ENCODE data around the gene ATRAID.
A peak's percentile ranks its signal among the peaks of the same experiment; 100 is the strongest.

The ATRAID gene

DNA sequence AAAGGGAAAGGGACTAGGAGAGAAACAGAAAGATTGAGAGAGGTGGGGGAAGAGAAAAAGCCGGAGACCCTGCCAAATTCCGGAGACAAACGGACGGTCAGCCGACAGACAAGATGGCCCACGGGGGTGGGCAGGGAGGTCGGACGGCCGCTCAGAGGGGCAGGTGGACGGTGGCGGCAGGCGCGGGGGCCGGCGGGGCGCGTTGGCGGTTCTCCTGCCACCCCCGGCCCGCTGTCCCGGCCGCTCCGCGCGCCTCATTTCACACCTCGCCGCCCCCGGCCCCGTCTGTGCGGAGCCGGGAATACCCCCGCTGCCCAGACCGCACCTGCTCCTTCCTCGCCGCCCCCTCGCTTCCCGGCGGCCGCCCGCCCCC is 50.1 kb downstream of the ATRAID start:
- Histone ChIP-seq H3K4me3 (ENCODE audit: low read length) (no peak overlapping the region), H3K4me2 (ENCODE audit: low read length) (peak overlapping the region; percentile 83), H3K4me1 (ENCODE audit: control insufficient read depth, insufficient read depth, low read length) (peaks cover 31% of the 10 kb centered on the region), H3K9me3 (replicated peaks; ENCODE audit: low read length) (no peaks in the 10 kb centered on the region), H3K9ac (ENCODE audit: low read depth, low read length) (no peak overlapping the region), H3K27me3 (ENCODE audit: control insufficient read depth, insufficient read depth, low read length) (peaks cover 82% of the 10 kb centered on the region), H3K36me3 (ENCODE audit: insufficient read depth, low read length) (no peaks in the 10 kb centered on the region)

DNA sequence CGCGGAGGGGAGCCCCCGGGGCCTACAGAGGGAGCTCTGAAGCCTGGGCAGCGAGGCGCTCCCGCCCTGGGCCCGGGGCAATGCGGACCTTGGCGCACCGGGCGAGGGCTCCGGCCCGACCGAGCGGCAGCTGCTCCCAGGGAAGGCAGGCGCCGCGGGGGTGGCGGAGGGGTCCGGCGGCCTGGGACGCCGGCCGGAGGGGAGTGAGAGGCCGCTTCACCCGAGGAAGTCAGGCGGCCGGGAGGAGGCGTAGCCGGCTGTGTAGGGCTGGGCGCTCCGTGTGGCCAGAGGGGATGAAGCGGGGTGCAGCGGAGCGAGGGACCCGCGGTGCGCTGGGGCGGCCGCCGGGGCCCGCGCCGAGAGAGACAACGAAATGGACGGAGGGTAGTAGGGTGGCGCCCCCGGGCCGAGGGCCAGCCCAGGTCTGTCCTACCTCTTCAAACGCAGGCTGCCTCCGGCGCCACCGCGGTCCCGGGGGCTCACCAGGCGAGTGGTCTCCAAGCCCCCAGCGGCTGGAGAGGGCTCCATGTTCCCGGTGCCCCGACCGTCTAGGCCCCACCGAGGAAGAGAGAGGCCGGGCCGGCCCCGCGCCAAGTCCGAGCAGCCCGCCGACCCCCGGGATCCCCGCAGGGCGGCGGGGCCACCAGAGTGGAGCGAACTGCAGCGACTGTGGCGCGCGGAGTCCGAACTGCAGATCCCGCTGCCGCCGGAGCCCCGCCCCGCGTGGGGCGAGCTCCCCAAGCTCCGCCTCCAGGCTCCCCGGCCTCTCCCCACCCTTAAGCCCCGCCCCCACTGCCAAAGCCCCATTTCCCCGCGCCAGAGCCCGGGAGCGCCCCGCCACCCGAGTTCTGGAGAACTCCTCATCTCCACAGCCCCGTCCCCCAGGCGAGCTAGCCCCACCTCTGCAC is 50.8 kb downstream of the ATRAID start, which contains the start of gene SLC30A3:
SLC30A3 (minus strand) TSS at position 669 of the 908 bp plus-strand sequence; CDS start at position 528, 141 bp downstream.
- H3K4me1 ChIP-seq (ENCODE audit: control insufficient read depth, insufficient read depth, low read length): peaks cover 29% of the 10 kb centered on the region
- peak within 1 kb of the TSS; percentile 63 for H3K4me3 ChIP-seq (ENCODE audit: low read length)
- no peaks in the 10 kb centered on the region for H3K36me3 ChIP-seq (ENCODE audit: insufficient read depth, low read length)
- H3K4me2 ChIP-seq (ENCODE audit: low read length): peak within 1 kb of the TSS; percentile 88
- H3K9ac ChIP-seq (ENCODE audit: low read depth, low read length): no peak within 1 kb of the TSS
- H3K27me3 ChIP-seq (ENCODE audit: control insufficient read depth, insufficient read depth, low read length): peaks cover 83% of the 10 kb centered on the region
- H3K9me3 ChIP-seq (replicated peaks; ENCODE audit: low read length): no peaks in the 10 kb centered on the region

- Histone ChIP-seq H3K4me3 (ENCODE audit: low read length) (peak overlapping the region; percentile 63), H3K27me3 (ENCODE audit: control insufficient read depth, insufficient read depth, low read length) (peaks cover 86% of the 10 kb centered on the region), H3K36me3 (ENCODE audit: insufficient read depth, low read length) (no peaks in the 10 kb centered on the region), H3K4me1 (ENCODE audit: control insufficient read depth, insufficient read depth, low read length) (peaks cover 29% of the 10 kb centered on the region), H3K9me3 (replicated peaks; ENCODE audit: low read length) (no peaks in the 10 kb centered on the region), H3K9ac (ENCODE audit: low read depth, low read length) (no peak overlapping the region), H3K4me2 (ENCODE audit: low read length) (peak overlapping the region; percentile 88)
Measured at GRCh38 chr2:27263287-27264252, 51.7 kb downstream of the ATRAID start.

DNA sequence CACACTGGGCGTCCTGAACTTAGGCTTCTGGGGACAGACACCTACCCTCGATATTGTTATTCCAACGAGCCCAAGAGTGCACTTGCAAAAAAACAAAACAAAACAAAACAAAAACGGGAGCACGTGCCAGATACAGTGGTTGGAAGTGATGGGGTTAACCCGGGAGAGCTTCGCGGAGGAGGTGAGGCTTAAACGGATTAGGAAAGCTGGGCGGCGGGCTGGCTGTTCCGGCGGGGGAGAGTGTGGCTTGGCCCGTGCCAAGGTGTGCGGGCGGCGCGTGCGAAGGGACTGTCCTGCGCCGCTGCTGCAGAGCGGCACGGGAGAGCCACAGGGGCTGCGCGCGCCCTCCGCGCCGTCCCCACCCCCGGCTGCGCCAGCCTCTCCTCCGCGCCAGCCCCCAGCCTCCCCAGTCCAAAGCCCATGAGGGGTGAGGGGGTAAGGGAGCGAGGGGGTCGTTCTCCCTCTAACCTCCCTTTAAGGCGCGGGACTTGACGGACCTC is 52.5 kb downstream of the ATRAID start:
- Histone ChIP-seq H3K36me3 (ENCODE audit: insufficient read depth, low read length) (no peaks in the 10 kb centered on the region), H3K4me2 (ENCODE audit: low read length) (peak overlapping the region; percentile 88), H3K9me3 (replicated peaks; ENCODE audit: low read length) (no peaks in the 10 kb centered on the region), H3K27me3 (ENCODE audit: control insufficient read depth, insufficient read depth, low read length) (peaks cover 84% of the 10 kb centered on the region), H3K4me3 (ENCODE audit: low read length) (peak overlapping the region; percentile 62), H3K4me1 (ENCODE audit: control insufficient read depth, insufficient read depth, low read length) (peaks cover 29% of the 10 kb centered on the region), H3K9ac (ENCODE audit: low read depth, low read length) (no peak overlapping the region)

DNA sequence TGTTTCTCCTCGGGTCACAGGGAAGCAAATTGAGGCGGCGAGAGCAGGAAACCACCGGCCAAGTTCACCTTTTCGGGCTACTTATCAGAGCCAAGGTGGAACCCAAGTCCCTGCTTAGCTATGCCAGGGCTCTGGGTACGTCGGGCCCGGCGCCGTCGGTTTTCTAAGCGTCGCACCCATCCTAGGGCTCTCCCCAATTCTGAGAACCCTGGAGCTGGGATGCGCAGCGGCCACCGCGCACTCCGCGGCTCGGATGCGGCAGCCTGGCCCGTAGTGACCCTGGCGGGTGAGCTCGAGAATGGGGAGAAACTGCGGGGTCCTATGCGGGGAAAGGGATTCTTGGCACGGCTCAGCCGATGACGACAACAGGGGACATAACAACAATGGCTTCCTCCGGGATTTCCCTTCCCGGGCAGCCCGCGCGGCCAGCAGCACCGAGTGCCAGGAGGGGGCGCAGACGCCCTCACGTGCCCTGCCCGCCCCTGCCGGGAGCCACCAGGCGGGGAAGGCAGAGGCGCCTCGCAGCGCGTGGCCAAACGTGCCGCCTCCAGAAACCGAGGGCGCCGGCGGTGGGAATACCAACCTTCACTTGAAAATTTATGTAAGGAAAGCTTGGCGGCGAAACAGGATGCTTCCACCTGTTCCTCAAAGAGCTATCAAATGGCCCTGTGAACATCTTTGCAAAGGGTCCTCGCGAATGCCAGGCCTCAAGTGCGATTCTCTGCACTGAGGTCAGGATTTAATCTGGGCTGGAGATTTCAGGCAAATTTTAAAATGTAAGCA is 53.1 kb downstream of the ATRAID start:
- Histone ChIP-seq H3K27me3 (ENCODE audit: control insufficient read depth, insufficient read depth, low read length) (peaks cover 86% of the 10 kb centered on the region), H3K36me3 (ENCODE audit: insufficient read depth, low read length) (no peaks in the 10 kb centered on the region), H3K4me2 (ENCODE audit: low read length) (peak overlapping the region; percentile 88), H3K9ac (ENCODE audit: low read depth, low read length) (no peak overlapping the region), H3K4me1 (ENCODE audit: control insufficient read depth, insufficient read depth, low read length) (peaks cover 29% of the 10 kb centered on the region), H3K4me3 (ENCODE audit: low read length) (peak overlapping the region; percentile 62), H3K9me3 (replicated peaks; ENCODE audit: low read length) (no peaks in the 10 kb centered on the region)

GRCh38 chr2:27265536-27265870 is 53.7 kb downstream of the ATRAID start:
- no peaks in the 10 kb centered on the region for H3K36me3 ChIP-seq (ENCODE audit: insufficient read depth, low read length)
- no peaks in the 10 kb centered on the region for H3K9me3 ChIP-seq (replicated peaks; ENCODE audit: low read length)
- H3K4me3 ChIP-seq (ENCODE audit: low read length): no peak overlapping the region
- H3K27me3 ChIP-seq (ENCODE audit: control insufficient read depth, insufficient read depth, low read length): peaks cover 85% of the 10 kb centered on the region
- H3K4me2 ChIP-seq (ENCODE audit: low read length): no peak overlapping the region
- H3K4me1 ChIP-seq (ENCODE audit: control insufficient read depth, insufficient read depth, low read length): peaks cover 29% of the 10 kb centered on the region
- H3K9ac ChIP-seq (ENCODE audit: low read depth, low read length): no peak overlapping the region

Data from skeletal muscle satellite cell (primary cell).